ENCODE results near the gene TAS2R30. TPM values are rescaled to one million over a fixed set of nuclear protein-coding genes. Genes with fewer than 3 reads are reported as not detected.

The TAS2R30 gene
- total RNA-seq, result 0.73 and 3.5 TPM in 2 replicates

GRCh38 chr12:11134305-11134704, at the start of gene TAS2R30:
TAS2R30 (minus strand) TSS chr12:11134644; CDS start chr12:11134244, 400 bp downstream.
- DNase-seq (ENCODE audit: extremely low read depth, low read depth, low spot score), result no peak

GRCh38 chr12:11183011-11183410, 48.6 kb upstream of the TAS2R30 start:
- DNase-seq (ENCODE audit: extremely low read depth, low read depth, low spot score), result no peak

GRCh38 chr12:11182529-11182928, 48.1 kb upstream of the TAS2R30 start:
- no peak for DNase-seq (ENCODE audit: extremely low read depth, low read depth, low spot score)

DNA sequence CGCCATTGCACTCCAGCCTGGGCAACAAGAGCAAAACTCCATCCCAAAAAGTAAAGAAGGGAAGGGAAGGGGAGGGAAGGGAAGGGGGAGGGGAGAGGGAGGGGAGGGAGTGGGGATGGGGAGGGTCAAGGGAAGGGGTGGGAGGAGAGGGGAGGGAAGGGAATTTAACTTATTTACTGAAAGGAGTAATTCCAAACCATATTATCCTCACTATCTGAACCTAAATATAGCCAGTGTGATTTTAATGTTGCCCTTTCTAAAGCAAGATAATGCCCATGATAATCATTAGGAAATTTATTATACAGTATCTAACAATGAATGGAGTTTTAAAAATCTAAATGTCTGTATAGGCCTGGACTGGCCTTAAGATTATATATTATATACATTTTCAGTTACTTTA, 43.8 kb upstream of the TAS2R30 start:
- no peak for DNase-seq (ENCODE audit: extremely low read depth, low read depth, low spot score)

GRCh38 chr12:11174022-11174421, 39.6 kb upstream of the TAS2R30 start:
- no peak for DNase-seq (ENCODE audit: extremely low read depth, low read depth, low spot score)

DNA sequence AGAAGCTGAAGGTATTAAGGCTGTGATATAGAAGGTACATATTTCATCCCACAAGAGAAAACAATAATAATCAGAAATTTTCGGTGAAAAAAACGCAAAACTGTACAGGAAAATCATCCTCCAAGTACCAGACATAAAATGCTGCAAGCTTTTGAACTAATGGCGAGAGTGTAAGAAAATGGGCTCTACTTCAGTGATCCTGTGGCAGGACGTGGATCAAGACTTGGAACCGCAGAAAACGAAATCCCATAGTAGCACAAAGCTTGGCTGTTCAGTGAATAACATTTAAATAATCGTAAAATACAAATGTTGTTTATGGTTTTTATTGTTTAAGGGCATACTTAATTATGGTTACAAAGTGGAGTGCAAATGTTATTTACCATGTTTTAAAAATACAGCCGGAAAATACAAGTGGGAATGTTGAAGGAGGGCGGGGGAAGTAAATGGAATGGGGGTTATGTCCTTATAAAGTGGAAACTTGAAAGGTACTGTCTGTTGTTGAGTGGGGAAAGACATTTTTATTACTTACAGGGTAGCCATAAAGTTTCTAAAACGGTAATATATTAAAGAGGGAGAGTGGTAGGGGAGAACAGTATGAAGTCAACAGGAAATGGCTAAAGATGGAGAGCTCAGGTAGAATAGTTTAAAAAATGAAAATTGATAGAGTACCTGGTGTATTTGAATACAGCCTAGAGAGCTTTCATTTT, 37.7 kb upstream of the TAS2R30 start:
- DNase-seq (ENCODE audit: extremely low read depth, low read depth, low spot score), result peak; percentile 39

GRCh38 chr12:11171145-11171968, 36.9 kb upstream of the TAS2R30 start, which contains the start of gene SMIM10L1:
SMIM10L1 (plus strand) TSS chr12:11171194; CDS start chr12:11171357, 163 bp downstream.
- peak; percentile 63 for DNase-seq (ENCODE audit: extremely low read depth, low read depth, low spot score)

DNA sequence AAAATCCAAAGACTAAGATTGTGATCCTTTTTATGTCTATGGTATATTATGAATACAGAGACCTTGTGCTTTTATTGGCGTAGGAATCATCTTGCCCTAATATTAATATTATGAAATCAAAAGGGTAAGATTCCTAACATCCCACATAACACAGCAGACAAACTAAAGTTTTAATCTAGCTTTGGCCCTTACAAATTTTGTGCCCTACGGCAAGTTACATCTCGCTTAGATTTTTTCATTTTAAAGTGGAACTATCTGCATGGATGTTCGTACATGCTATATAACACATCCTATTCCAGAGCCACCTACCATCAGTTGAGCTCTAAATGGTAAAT, 36.3 kb upstream of the TAS2R30 start:
- no peak for DNase-seq (ENCODE audit: extremely low read depth, low read depth, low spot score)

- no peak for DNase-seq (ENCODE audit: extremely low read depth, low read depth, low spot score)
Observed at GRCh38 chr12:11166300-11166699, 31.9 kb upstream of the TAS2R30 start.

GRCh38 chr12:11164384-11164783, 29.9 kb upstream of the TAS2R30 start:
- DNase-seq (ENCODE audit: extremely low read depth, low read depth, low spot score), result no peak

DNA sequence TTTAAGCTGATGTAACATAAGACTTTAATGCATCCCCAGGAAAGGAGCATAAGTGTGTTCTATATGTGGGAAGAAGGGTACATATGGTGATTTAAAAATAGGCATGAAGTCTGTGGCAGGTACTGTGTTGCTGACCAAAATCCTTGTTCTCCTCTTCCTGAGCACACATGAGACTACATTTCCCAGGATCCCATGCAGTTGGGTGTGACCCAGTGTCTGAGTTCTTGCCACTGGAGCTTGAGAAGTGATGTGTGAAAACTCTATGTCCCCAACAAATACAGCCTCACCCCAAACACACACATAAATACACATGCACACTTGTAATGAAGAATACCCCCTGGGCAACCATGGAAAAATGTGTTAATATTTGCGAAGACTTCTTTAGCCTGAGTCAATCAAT, 28.1 kb upstream of the TAS2R30 start:
- DNase-seq (ENCODE audit: extremely low read depth, low read depth, low spot score), result no peak

DNA sequence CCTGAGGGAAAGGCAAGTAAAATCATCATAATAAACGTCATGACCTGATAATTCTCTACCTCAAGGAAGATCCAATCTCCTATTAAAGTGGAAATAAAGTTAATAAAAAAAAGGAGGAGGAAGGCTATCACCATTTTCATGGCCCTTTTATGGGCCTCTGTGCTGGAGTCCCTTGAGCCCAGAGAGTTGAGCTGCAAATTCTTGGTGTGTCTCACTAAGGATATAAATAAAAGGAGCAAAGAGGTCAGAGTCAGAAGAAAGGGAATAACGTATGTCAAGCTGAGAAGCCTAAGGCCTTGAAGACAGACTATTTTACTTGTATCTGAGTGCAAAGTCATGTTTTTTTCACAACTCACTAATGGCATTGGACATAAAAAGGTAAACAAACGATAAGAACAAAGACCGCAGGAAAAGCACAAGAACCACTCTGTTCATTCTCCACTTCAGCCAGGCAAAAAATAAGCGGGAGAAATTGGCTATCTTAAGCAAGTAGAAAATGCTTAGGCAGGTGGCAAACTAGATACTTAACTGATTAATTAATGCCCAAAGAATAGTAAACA, 24.5 kb upstream of the TAS2R30 start:
- DNase-seq (ENCODE audit: extremely low read depth, low read depth, low spot score), result no peak

DNA sequence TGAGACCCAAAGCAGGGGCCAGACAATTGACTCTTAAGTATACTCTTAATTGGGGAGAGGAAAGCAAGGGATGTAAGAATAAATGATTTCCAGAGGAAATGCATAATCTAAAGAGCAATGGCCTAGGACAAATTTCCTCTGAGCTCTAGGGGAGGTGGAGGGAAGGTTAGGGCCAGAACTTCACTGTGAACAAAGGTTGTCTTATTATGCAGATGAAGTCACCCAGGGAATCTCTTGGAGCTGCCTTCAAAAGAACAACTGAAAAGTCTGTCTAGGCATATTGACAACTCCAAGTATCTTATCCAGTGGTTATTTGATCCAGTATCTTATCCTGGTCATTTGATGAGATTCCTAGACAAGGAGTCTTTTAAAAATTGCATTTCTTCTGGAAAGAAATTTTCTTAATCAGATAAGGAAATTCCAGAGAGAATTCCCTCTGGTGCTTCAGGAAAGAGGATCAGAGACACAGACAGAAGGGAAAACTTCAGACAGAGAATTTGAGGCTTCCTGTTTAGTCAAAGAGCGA, 20.0 kb upstream of the TAS2R30 start:
- DNase-seq (ENCODE audit: extremely low read depth, low read depth, low spot score), result no peak

DNA sequence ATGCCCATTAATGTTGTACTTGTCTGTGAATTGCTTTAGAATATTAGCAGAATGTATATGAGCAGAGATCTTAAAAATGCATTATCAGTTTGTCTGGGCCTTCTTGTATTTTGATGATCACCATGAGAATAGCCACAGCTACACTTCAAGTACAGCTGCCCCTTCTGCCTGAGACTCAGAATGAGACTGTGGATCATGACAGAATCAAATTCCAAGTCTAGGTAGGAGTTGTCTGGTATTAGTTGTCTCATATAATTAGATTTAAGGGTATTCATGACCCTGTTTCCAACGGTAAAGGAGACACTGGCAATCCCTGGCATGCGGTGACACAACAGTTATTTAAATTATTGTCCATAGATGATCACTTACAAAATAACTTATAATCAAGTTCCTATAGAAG, 18.3 kb upstream of the TAS2R30 start:
- DNase-seq (ENCODE audit: extremely low read depth, low read depth, low spot score), result no peak

- no peak for DNase-seq (ENCODE audit: extremely low read depth, low read depth, low spot score)
Observed at GRCh38 chr12:11150832-11151231, 16.4 kb upstream of the TAS2R30 start.

DNA sequence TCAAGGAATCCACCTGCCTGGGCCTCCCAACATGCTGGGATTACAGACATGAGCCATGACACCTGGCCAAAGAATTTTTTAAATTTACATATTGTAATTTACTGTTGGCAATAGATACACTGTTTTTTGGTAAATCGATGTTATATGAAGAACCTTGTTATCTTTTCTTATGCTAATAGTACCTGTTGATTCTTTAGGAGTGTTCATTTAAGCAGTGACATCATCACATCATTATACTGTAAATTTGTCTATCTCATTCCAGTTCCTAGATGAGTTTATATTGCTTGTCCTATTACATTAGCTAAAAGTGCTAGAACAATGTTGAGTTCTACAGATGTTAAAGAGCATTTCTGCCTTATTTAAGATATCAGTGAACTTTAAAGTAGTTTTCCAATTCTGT, 13.0 kb upstream of the TAS2R30 start:
- no peak for DNase-seq (ENCODE audit: extremely low read depth, low read depth, low spot score)

DNA sequence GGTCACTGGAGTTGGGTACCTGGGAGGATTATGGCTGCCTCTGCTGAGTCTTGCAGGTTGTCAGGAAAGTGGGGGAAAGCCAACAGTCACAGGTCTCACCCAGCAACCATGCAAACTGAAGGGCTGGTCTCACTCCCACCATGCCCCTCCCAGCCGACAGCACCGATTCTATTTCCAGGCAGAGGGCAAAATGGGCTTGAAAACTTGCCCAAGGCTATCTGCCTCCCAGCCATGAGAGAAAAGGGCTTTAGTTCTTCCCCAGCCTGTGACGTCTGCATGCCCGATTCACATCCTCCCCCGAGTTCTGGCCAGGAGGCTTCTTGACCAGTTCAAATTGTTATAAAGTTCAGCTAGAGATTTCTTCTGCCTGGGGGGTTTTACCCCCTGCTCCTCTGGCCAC, 9.9 kb upstream of the TAS2R30 start:
- DNase-seq (ENCODE audit: extremely low read depth, low read depth, low spot score), result no peak

GRCh38 chr12:11143352-11143751, 8.9 kb upstream of the TAS2R30 start:
- DNase-seq (ENCODE audit: extremely low read depth, low read depth, low spot score), result no peak

- no peak for DNase-seq (ENCODE audit: extremely low read depth, low read depth, low spot score)
Observed at GRCh38 chr12:11136075-11136474, 1.6 kb upstream of the TAS2R30 start.

DNA sequence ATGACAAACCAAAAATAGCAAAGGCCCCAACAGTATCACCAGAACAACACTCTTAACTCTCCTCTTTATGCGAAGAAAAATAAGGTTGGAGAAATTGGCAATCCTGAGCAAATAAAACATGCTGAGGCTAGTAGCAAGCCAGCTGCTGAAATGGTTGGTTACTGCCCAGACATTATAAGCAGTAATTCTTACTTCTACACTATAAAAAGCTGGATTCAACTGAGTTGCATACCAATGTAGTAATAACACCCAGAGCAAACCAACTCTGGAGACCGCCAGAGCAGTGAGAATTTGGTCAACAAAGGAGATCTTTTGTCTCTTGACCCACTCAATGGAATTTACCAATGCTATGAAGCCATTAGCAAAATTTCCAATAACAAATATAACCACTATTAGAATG, 628 bp downstream of the TAS2R30 start:
- no peak for DNase-seq (ENCODE audit: extremely low read depth, low read depth, low spot score)

- no peak for DNase-seq (ENCODE audit: extremely low read depth, low read depth, low spot score)
Observed at GRCh38 chr12:11133162-11133561, 1.3 kb downstream of the TAS2R30 start.

GRCh38 chr12:11130999-11131398, 3.4 kb downstream of the TAS2R30 start:
- DNase-seq (ENCODE audit: extremely low read depth, low read depth, low spot score), result no peak

Measured in glomerular endothelial cell (primary cell).